Epithelial cell of proximal tubule (primary cell): Measurements from ENCODE around the gene YPEL5. TPM values are rescaled to one million over a fixed set of nuclear protein-coding genes. Genes with fewer than 3 reads are reported as not detected.

Source experiments
- DNase-seq: peaks from one replicate; pipeline ENCODE4 v3.0.0-alpha.2; 2011; ENCODE audit warnings: low read depth
- H3K4me3 ChIP-seq: 2 replicates; pipeline ENCODE4 v1.5.1; 2011; ENCODE audit warnings: low read depth, mild to moderate bottlenecking, low read length
- total RNA-seq: library from RNA; depleted of rRNA; stranded (reverse); fragments of >200 nt; gene quantifications from 2 replicates; pipeline ENCODE4 v1.2.3, GENCODE V29; 2015
- TF ChIP-seq, protein P1 (sequence below): conservative IDR thresholded peaks from 2 replicates; pipeline ENCODE4 v1.5.1; 2012; ENCODE audit warnings: low read depth, mild to moderate bottlenecking, low read length

Gene YPEL5
- total RNA-seq, 1 donor from 2014 or later, result 63.1 TPM

DNA sequence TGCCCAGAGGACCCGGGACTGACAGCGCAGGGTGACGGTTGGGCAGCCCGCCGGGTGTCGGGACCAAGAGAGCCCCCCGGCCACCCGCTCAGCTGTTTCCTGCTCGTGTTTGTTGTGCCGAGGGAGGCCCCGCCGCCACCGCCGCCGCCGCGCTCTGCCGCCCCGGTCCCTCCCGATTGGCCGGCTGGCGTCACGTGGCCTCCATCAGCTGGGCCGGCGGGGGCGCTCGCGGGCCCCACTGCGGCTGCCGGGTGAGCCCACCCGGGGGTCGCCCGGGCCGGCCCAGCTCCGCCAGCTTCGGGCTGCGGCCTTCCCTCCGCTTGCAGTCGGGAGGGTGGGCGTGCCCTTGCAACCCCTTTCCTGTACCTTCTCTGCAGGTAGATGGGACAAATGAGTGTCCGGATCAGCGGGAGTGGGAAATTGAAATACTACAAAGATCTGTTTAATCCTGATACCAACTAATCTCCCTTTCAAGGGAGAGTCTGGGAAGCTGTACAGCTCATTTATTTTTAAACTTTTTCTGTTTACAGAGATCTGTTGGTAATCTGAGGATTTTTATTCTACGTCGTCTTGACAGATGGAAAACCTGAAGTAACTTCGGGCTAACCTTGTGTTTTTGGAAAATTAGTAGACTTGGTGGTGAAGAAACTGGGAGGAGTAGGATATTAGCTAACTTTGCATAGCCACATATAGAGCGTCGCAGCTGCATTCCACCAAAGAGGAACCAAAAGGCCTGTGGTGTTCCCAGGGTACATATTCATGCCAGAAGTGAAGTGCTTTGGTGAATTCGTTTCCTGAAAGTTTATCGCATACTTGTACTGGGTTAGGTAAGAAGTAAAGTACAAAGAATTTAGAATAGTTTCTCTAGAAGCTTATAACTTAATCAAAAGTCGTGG is 1.2 kb downstream of the YPEL5 start:
- TF ChIP-seq, protein P1, sequence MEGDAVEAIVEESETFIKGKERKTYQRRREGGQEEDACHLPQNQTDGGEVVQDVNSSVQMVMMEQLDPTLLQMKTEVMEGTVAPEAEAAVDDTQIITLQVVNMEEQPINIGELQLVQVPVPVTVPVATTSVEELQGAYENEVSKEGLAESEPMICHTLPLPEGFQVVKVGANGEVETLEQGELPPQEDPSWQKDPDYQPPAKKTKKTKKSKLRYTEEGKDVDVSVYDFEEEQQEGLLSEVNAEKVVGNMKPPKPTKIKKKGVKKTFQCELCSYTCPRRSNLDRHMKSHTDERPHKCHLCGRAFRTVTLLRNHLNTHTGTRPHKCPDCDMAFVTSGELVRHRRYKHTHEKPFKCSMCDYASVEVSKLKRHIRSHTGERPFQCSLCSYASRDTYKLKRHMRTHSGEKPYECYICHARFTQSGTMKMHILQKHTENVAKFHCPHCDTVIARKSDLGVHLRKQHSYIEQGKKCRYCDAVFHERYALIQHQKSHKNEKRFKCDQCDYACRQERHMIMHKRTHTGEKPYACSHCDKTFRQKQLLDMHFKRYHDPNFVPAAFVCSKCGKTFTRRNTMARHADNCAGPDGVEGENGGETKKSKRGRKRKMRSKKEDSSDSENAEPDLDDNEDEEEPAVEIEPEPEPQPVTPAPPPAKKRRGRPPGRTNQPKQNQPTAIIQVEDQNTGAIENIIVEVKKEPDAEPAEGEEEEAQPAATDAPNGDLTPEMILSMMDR, result peak; percentile 39
- H3K4me3 ChIP-seq, result peak overlapping the region; percentile 83
- no peak for DNase-seq

DNA sequence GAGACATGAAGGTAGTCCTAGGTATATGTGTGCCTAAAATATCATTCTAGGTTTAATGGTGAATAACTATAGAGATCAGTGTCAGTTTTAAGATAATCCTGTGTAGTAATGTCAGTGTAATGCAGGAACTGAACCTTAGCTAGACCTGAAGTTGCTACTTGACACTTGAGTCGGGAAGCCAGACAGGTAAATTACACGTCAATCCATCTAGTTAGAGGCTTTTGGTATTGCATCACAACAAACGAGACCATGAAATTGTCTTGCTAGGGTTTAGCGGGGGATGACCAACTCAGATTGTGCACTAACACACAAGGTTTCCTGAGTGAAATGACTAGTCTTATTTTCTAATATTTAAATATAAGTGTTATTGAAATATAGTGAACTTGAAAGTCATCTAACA is 2.0 kb downstream of the YPEL5 start:
- no peak for DNase-seq
- TF ChIP-seq, protein P1, result no peak
- H3K4me3 ChIP-seq, result no peak overlapping the region

DNA sequence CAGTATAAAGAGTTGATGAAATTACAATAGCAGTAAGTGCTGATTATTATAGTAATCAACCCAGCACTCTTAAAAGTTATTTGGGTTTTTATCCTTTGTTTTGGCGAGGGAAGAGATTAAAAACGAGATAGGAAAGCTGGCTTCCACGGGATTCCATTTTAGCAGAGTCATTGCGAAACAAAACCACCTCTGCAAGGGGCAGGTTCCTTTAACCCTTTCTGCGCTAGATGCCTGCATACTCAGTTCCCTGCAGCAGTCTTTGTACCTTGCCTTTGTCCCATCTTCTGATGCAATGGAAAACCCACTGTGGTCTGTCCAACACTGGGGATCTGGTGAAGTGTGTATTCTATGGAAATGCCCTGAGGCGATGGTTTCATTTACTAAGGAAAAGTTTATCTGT is 2.7 kb downstream of the YPEL5 start:
- no peak for DNase-seq

DNA sequence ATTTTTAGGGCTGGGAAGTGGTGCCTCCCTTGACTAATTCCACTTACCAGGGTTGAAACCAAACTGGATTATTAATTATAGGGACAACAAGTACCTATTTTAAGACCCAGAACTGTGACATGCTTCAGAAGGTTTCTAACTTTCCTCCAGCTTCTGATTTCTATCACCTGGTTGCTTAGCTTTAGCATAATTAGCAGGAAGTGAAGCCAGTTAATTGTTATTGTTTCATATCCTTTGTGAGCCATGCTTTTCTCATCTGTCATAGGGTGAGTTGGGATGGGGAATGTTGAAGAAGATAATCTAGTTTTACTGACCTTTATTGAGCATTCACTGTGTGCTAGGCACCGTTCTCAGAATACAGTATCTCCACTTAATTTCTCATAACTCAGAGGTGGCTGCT is 3.2 kb downstream of the YPEL5 start:
- DNase-seq, result no peak
- TF ChIP-seq, protein P1, result no peak
- no peak overlapping the region for H3K4me3 ChIP-seq

More for the DNA sequence above, 2.7 kb downstream of the YPEL5 start:
- no peak overlapping the region for H3K4me3 ChIP-seq
- TF ChIP-seq, protein P1, result no peak

DNA sequence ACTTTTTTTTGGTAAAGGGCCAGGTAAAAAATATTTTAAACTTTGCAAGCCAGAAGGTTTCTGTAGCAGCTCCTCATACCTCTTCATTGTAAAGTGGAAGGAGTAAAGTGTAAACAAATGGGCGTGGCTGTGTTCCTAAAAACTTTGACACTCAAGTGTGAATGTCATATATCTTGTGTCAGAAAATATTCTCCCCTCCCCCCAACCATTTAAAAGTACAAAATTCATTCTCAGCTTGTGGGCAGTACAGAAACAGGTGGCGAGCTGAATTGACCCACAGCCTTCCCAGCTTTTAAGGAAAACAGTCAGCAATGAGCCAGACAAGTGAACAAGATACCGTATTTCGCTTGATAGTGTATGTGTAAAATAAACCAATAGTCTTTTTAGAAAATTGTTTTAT is 4.0 kb downstream of the YPEL5 start:
- TF ChIP-seq, protein P1, result no peak
- DNase-seq, result no peak
- H3K4me3 ChIP-seq, result no peak overlapping the region

DNA sequence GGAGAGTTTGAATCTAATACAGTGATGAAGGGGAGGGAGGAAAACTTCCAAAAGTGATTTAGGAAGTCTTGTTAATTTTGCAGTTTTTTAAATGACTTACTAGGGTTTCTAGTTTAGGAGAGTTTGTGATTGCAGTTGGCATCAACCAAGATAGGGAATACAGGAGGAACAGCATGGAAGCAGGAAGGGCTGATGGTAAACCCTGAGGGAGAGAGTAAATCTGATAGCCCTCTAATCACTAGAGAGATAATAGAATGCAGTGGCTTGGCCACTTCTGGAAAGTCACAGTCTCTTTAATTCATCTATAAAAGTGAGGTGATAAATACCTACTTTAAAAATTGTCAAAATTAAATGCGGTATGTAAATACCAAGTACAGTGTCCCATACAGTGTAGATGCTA is 5.6 kb downstream of the YPEL5 start:
- no peak overlapping the region for H3K4me3 ChIP-seq
- no peak for DNase-seq
- TF ChIP-seq, protein P1, result no peak

DNA sequence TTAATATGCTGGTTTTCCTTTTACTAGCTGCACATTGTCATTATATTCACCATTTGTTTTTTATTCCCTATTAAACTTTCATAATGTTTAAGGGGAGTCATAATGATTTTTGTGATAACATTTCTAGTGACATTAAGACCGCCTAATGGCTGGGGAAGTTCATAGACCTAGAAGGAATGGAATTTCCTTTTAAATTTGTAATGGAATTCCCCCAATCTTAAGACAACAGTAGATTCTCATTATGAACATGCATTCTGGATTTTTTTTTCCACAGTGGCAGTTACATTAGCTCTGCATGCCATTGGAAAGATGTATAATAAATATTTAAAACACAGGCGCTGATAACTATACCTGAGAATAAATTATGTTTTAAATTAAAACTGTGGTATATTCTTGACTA is 8.4 kb downstream of the YPEL5 start:
- no peak for DNase-seq

More for the DNA sequence above, 8.4 kb downstream of the YPEL5 start:
- TF ChIP-seq, protein P1, result no peak
- H3K4me3 ChIP-seq, result no peak overlapping the region
